SU-DHL-6 (cell line): ENCODE data around the gene RAB1B.
"Not testable (repeated sequence)": the region's sequence is repeated elsewhere in the genome, so short reads cannot be mapped to it uniquely, and the experiment has no call there.

ENCODE experiments used
- H2AFZ ChIP-seq: fragments of 200-600 bp; sonication (generic); 2 replicates; pipeline ENCODE4 v1.6.1; 2014; ENCODE audit warnings: low read depth, mild to moderate bottlenecking, moderate library complexity, mixed read lengths, antibody characterized with exemption, low read length; ENCODE audit not compliant: severe bottlenecking
- H3F3A ChIP-seq: fragments of 200-600 bp; shearing (Covaris generic); 2 replicates; pipeline ENCODE4 v1.6.0; 2016; ENCODE audit warnings: antibody characterized with exemption, mild to moderate bottlenecking; ENCODE audit not compliant: insufficient read depth
- H3K27ac ChIP-seq: fragments of 200-600 bp; sonication (generic); 2 replicates; pipeline ENCODE4 v1.5.1; 2016; ENCODE audit warnings: low read depth, mild to moderate bottlenecking, low read length, moderate library complexity, mixed read lengths
- H3K27me3 ChIP-seq: fragments of 200-600 bp; sonication (generic), shearing (Covaris generic); 2 replicates; pipeline ENCODE4 v1.6.0; 2014; ENCODE audit warnings: mild to moderate bottlenecking, low read length
- H3K36me3 ChIP-seq: fragments of 200-600 bp; sonication (generic); 2 replicates; pipeline ENCODE4 v1.6.1; 2014; ENCODE audit warnings: mild to moderate bottlenecking, low read length, mixed read lengths
- H3K4me2 ChIP-seq: fragments of 300-600, 200-600 bp; shearing (Covaris generic), sonication (generic); 2 replicates; pipeline ENCODE4 v1.6.0; 2014; ENCODE audit warnings: low read length, low read depth, mild to moderate bottlenecking; ENCODE audit not compliant: poor library complexity, severe bottlenecking
- H3K4me3 ChIP-seq: fragments of 200-600 bp; sonication (generic); 2 replicates; pipeline ENCODE4 v1.5.1; 2014; ENCODE audit warnings: antibody characterized with exemption, low read length, mild to moderate bottlenecking, mixed read lengths; ENCODE audit not compliant: insufficient read depth, poor library complexity, severe bottlenecking
- H3K79me2 ChIP-seq: fragments of 200-600 bp; sonication (generic); 2 replicates; pipeline ENCODE4 v1.6.1; 2014; ENCODE audit warnings: mild to moderate bottlenecking, low read length, moderate library complexity; ENCODE audit not compliant: insufficient read depth
- H3K9ac ChIP-seq: fragments of 200-600 bp; sonication (generic); 2 replicates; pipeline ENCODE4 v1.7.0; 2014; ENCODE audit warnings: mild to moderate bottlenecking, low read length
- H3K9me2 ChIP-seq: fragments of 200-600 bp; sonication (generic); replicated peaks from 2 replicates; pipeline ENCODE4 v1.6.1; 2014; ENCODE audit warnings: low read length; ENCODE audit not compliant: insufficient read depth
- H3K9me3 ChIP-seq: fragments of 200-600 bp; sonication (generic); 2 replicates; pipeline ENCODE4 v1.6.1; 2014; ENCODE audit warnings: low read length, mixed read lengths; ENCODE audit not compliant: insufficient read depth
- H4K20me1 ChIP-seq: fragments of 200-600 bp; sonication (generic); 2 replicates; pipeline ENCODE4 v1.6.1; 2014; ENCODE audit warnings: low read depth, mild to moderate bottlenecking, antibody characterized with exemption, low read length, moderate library complexity, mixed read lengths
- EZH2phosphoT487 ChIP-seq: fragments of 200-600 bp; sonication (generic), shearing (Covaris generic); conservative IDR thresholded peaks from 2 replicates; pipeline ENCODE4 v1.6.1; 2018; ENCODE audit warnings: mild to moderate bottlenecking, antibody characterized with exemption, low read length, moderate library complexity, mixed read lengths
- TF ChIP-seq, protein P1 (sequence below): fragments of 200-600 bp; sonication (generic); IDR thresholded peaks from one replicate; pipeline ENCODE4 v1.5.1; 2017; ENCODE audit warnings: antibody characterized with exemption, mild to moderate bottlenecking, low read length, moderate library complexity; ENCODE audit not compliant: insufficient read depth, poor library complexity, severe bottlenecking

RAB1B gene

DNA sequence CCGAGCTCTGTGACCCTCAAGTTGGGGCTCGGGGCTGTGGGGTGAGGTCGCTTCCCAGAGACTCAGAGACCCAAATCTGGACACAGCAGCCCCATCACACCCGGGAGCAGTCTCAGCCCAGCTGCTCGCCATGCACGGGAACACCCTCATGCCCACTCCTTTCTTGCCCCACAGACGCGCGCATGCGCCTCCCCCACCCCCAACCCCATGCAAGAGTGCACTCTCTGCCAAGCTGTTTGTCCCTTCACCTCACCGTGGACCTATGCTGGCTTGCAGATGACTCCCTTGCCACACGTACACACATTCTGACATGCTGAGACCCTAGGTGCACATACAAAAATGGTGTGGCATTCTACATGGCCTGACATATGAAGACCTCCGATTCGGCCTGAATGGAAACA lies 48.9 kb downstream of the RAB1B start:
- Histone ChIP-seq H3K9me2 (no peaks in the 10 kb centered on the region), H2AFZ (no peak overlapping the region), H3K9ac (no peak overlapping the region), H4K20me1 (no peaks in the 10 kb centered on the region), H3K79me2 (no peaks in the 10 kb centered on the region), H3F3A (no peaks in the 10 kb centered on the region), H3K27me3 (no peaks in the 10 kb centered on the region), H3K27ac (no peak overlapping the region), H3K4me2 (no peak overlapping the region), H3K4me3 (no peak overlapping the region), H3K9me3 (no peaks in the 10 kb centered on the region), H3K36me3 (no peaks in the 10 kb centered on the region)
- no peak for TF ChIP-seq EZH2phosphoT487
- TF ChIP-seq, protein P1, sequence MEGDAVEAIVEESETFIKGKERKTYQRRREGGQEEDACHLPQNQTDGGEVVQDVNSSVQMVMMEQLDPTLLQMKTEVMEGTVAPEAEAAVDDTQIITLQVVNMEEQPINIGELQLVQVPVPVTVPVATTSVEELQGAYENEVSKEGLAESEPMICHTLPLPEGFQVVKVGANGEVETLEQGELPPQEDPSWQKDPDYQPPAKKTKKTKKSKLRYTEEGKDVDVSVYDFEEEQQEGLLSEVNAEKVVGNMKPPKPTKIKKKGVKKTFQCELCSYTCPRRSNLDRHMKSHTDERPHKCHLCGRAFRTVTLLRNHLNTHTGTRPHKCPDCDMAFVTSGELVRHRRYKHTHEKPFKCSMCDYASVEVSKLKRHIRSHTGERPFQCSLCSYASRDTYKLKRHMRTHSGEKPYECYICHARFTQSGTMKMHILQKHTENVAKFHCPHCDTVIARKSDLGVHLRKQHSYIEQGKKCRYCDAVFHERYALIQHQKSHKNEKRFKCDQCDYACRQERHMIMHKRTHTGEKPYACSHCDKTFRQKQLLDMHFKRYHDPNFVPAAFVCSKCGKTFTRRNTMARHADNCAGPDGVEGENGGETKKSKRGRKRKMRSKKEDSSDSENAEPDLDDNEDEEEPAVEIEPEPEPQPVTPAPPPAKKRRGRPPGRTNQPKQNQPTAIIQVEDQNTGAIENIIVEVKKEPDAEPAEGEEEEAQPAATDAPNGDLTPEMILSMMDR, result no peak

DNA sequence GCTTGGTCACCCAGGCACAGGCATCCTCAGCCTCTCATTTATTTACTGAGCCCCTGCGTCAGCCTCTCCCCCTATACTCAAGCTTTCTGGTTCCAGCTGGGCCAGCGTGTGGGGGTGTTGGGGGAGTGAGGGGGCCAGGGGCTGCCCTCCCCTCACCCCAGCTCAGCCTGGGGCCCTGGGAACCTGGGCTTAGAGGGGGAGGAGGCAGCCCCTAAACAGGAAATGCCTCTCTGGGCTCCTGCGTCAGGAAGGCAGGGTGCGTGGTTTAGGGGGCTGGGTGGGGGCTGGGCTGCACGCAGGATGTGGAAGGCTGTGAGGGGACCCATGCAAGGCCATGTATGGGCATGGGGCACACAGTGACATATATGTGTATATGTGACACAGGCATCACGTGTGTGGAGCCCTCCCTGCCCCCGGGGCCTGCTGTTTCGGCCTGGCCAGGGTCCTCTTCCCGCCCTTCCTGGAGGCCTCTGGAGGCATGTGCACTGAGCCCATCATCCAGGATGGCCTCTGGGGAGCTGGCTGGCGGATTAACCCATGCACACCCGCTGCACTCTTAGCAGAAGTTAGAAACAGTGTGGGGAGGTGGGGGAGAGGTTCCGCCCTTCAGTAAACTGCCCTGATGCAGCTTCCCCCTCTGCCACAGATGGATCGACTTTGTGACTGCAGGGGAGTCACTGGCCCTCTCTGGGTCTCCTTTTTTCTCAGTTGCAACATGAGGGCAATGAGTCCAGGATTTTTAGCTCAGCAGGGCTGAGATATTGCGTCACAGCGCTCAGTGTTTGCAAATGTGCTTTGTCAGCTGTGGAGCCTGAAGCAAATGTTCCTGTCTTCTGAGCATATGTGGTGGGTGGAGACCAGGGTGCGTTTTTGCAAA lies 49.5 kb downstream of the RAB1B start:
- H3K27ac ChIP-seq, result no peak overlapping the region
- no peak overlapping the region for H3K4me3 ChIP-seq
- H3F3A ChIP-seq, result no peaks in the 10 kb centered on the region
- no peaks in the 10 kb centered on the region for H4K20me1 ChIP-seq
- no peak overlapping the region for H3K9ac ChIP-seq
- H3K79me2 ChIP-seq, result no peaks in the 10 kb centered on the region
- no peaks in the 10 kb centered on the region for H3K27me3 ChIP-seq
- no peak for TF ChIP-seq EZH2phosphoT487
- TF ChIP-seq, protein P1, result no peak
- no peaks in the 10 kb centered on the region for H3K9me2 ChIP-seq
- no peak overlapping the region for H3K4me2 ChIP-seq
- no peaks in the 10 kb centered on the region for H3K36me3 ChIP-seq
- no peaks in the 10 kb centered on the region for H3K9me3 ChIP-seq
- H2AFZ ChIP-seq, result no peak overlapping the region

GRCh38 chr11:66318600-66318970 lies 50.1 kb downstream of the RAB1B start:
- Histone ChIP-seq H4K20me1 (no peaks in the 10 kb centered on the region), H3K36me3 (no peaks in the 10 kb centered on the region), H3K9ac (no peak overlapping the region), H3K4me3 (no peak overlapping the region), H3K79me2 (no peaks in the 10 kb centered on the region), H3K27ac (no peak overlapping the region), H2AFZ (no peak overlapping the region), H3K9me2 (no peaks in the 10 kb centered on the region), H3K9me3 (no peaks in the 10 kb centered on the region), H3K27me3 (no peaks in the 10 kb centered on the region), H3F3A (no peaks in the 10 kb centered on the region), H3K4me2 (no peak overlapping the region)
- TF ChIP-seq, protein P1, result no peak

GRCh38 chr11:66320289-66320688 lies 51.9 kb downstream of the RAB1B start:
- not testable (repeated sequence) for H3K9ac ChIP-seq, H4K20me1 ChIP-seq, H3K9me2 ChIP-seq, H3K79me2 ChIP-seq, H3K4me3 ChIP-seq, H3K27ac ChIP-seq, H3K36me3 ChIP-seq, H3K27me3 ChIP-seq, H3K4me2 ChIP-seq, H3K9me3 ChIP-seq, H3F3A ChIP-seq, H2AFZ ChIP-seq

DNA sequence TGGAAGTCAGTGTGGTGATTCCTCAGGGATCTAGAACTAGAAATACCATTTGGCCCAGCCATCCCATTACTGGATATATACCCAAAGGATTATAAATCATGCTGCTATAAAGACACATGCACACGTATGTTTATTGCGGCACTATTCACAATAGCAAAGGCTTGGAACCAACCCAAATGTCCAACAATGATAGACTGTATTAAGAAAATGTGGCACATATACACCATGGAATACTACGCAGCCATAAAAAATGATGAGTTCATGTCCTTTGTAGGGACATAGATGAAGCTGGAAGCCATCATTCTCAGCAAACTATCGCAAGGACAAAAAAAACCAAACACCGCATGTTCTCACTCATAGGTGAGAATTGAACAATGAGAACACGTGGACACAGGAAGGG lies 52.3 kb downstream of the RAB1B start:
- not testable (repeated sequence) for H3K36me3 ChIP-seq, H4K20me1 ChIP-seq, H3K79me2 ChIP-seq, H3K4me2 ChIP-seq, H3K27me3 ChIP-seq, H3K27ac ChIP-seq, H3K9me3 ChIP-seq, H3K9ac ChIP-seq, H3K9me2 ChIP-seq, H3F3A ChIP-seq, H3K4me3 ChIP-seq, H2AFZ ChIP-seq
